ENCODE results near the gene CENPH. TPM values are rescaled to one million over a fixed set of nuclear protein-coding genes. Genes with fewer than 3 reads are reported as not detected.
A peak's percentile ranks its signal among the peaks of the same experiment; 100 is the strongest.
"Not testable (repeated sequence)": the region's sequence is repeated elsewhere in the genome, so short reads cannot be mapped to it uniquely, and the experiment has no call there.

CENPH gene, protein sequence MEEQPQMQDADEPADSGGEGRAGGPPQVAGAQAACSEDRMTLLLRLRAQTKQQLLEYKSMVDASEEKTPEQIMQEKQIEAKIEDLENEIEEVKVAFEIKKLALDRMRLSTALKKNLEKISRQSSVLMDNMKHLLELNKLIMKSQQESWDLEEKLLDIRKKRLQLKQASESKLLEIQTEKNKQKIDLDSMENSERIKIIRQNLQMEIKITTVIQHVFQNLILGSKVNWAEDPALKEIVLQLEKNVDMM
- total RNA-seq, result 10 to 100 TPM in 1 of 4 donors, 1 to 10 TPM in 2, not detected in 1; 1.3 to 12.4 (median 5.3) TPM

DNA sequence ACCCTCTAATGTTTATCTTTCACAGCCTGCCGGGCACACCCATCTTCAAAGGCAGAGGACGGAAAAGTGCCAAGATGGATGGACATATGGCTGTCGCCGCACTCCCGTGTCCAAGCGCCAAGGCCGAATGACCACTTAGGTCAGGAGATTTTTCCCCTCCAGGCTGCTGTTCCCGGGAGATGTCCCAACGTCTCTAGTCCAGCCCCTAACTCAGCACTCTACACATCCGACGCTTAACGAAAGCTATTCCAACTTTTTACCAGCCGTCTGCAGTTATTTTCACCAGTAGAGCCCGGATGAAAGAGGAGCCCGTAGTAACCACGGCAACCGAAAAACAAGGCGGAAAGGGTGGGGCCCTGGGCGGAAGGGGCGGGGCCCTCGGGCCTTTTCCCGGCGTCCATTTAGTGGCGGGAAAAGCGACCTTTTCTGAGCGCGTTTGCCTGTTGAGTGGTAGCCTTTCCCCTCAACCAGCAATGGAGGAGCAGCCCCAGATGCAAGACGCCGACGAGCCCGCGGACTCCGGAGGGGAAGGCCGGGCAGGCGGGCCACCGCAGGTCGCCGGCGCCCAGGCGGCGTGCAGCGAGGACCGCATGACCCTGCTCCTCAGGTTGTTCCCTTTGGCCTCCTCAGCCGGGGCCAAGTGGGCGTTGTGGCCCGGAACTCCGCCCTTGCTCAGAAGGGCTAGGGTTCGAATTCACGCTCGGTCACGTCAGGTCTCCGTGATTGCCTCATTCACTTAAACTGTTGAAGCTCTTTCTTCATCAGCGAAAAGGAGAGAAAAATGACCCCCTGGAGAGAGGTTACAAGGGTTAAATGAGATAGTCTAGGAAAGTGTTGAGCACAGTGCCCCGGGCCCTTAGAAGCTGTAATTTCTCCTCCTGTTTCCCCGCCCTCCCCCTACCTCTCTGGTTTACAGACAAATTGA lies at the start of gene CENPH:
TSS of gene CENPH (plus strand) at position 422 of the 925 bp plus-strand sequence. CDS start at position 474, 52 bp downstream.
- DNase-seq, result peak; percentile 86 to 90
- peak within 1 kb of the TSS; percentile 42 to 64 for H3K27ac ChIP-seq
- H3K4me1 ChIP-seq, result peaks cover 3 to 11% of the 10 kb centered on the region in 2 donors
- H3K36me3 ChIP-seq, result no peaks in the 10 kb centered on the region
- H3K4me3 ChIP-seq, result peak within 1 kb of the TSS; percentile 56 to 64
- H3K27me3 ChIP-seq, result no peaks in the 10 kb centered on the region
- no peaks in the 10 kb centered on the region for H3K9me3 ChIP-seq
- TF ChIP-seq, protein P1, sequence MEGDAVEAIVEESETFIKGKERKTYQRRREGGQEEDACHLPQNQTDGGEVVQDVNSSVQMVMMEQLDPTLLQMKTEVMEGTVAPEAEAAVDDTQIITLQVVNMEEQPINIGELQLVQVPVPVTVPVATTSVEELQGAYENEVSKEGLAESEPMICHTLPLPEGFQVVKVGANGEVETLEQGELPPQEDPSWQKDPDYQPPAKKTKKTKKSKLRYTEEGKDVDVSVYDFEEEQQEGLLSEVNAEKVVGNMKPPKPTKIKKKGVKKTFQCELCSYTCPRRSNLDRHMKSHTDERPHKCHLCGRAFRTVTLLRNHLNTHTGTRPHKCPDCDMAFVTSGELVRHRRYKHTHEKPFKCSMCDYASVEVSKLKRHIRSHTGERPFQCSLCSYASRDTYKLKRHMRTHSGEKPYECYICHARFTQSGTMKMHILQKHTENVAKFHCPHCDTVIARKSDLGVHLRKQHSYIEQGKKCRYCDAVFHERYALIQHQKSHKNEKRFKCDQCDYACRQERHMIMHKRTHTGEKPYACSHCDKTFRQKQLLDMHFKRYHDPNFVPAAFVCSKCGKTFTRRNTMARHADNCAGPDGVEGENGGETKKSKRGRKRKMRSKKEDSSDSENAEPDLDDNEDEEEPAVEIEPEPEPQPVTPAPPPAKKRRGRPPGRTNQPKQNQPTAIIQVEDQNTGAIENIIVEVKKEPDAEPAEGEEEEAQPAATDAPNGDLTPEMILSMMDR (IDR thresholded peaks at IDR 0.05), result no peak
- no peak for TF ChIP-seq POLR2A (IDR thresholded peaks at IDR 0.05)
- intact Hi-C loops (cut with DNase I; ENCODE audit: low total_unique reads), result no loop called here

DNA sequence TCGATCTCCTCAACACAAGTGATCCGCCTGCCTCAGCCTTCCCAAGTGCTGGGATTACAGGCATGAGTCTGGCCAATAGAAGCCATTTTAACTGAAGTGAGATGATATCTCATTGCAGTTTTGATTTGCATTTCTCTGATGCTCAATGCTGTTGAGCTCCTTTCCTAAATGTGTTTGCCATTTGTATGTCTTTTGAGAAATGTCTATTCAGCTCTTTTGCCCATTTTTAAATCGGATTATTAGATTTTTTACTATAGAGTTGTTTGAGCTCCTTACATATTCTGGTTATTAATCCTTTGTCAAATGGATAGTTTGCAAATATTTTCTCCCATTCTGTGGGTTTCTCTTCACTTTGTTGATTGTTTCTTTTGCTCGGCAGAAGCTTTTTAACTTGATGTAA lies 49.1 kb upstream of the CENPH start:
- H3K4me3 ChIP-seq; intact Hi-C loops (cut with DNase I; ENCODE audit: low total_unique reads); H3K27ac ChIP-seq; DNase-seq; H3K27me3 ChIP-seq; H3K4me1 ChIP-seq; H3K36me3 ChIP-seq; H3K9me3 ChIP-seq: not testable (repeated sequence)

DNA sequence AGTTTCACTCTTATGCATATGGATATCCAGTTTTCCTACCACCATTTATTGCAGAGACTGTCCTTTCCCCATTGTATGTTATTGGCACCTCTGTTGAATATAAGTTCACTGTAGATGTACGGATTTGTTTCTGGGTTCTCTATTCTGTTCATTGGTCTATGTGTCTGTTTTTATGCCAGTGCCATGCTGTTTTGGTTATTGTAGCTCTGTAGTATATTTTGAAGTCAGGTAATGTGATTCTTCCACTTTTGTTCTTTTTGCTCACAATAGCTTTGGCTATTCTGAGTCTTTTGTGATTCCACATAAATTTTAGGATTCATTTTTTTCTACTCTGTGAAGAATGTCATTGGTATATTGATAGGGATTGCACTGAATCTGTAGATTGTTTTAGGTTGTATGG lies 48.6 kb upstream of the CENPH start:
- Histone ChIP-seq H3K27ac (no peak overlapping the region), H3K9me3 (no peaks in the 10 kb centered on the region), H3K4me3 (no peak overlapping the region), H3K36me3 (no peaks in the 10 kb centered on the region), H3K27me3 (no peaks in the 10 kb centered on the region), H3K4me1 (no peaks in the 10 kb centered on the region)
- no peak for TF ChIP-seq POLR2A (IDR thresholded peaks at IDR 0.05)
- TF ChIP-seq, protein P1 (IDR thresholded peaks at IDR 0.05), result no peak
- intact Hi-C loops (cut with DNase I; ENCODE audit: low total_unique reads), result no loop called here
- DNase-seq, result no peak

DNA sequence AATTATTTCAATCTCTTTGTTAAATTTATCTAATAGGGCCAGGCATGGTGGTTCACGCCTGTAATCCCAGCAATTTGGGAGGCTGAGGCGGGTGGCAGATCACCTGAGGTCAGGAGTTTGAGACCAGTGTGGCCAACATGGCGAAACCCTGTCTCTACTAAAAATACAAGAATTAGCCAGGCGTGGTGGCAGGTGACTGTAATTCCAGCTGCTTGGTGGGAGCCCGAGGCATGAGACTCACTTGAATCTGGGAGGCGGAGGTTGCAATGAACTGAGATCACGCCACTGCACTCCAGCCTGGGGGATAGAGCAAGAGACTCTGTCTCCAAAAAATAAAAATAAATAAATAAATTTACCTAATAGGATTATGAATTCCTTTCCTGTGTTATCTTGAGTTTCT lies 40.8 kb upstream of the CENPH start:
- H3K27ac ChIP-seq; H3K4me3 ChIP-seq; intact Hi-C loops (cut with DNase I; ENCODE audit: low total_unique reads); H3K36me3 ChIP-seq; H3K4me1 ChIP-seq; DNase-seq; H3K9me3 ChIP-seq; H3K27me3 ChIP-seq: not testable (repeated sequence)

DNA sequence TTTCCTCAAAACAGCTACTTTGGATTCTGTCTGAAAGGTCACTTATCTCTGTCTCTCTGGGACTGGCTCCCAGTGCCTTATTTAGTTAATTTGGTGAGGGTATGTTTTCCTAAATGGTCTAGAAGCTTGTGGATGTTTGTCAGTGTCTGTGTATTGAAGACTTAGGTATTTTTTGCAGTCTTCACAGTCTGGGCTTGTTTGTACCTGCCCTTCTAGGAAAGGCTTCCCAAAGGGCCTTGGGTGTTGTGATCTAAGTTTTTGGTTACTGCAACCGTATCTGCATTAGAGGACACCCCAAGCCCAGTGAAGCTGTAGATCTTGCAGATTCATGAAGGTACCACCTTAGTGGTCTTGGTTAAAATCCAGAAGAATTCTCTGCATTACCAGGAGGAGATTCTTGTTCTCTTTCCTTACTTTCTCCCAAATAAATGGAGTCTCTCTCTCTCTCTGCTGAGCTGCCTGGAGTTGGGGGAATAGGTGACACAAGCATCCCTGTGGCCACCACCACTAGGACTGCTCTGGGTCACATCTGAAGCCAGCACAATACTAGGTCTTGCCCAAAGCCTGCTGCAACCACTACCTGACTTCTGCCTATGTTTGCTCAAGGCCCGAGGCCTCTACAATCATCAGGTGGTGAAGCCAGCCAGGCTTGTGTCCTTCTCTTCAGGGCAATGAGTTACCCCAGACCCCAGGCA lies 40.3 kb upstream of the CENPH start:
- Histone ChIP-seq H3K4me1 (no peaks in the 10 kb centered on the region), H3K9me3 (no peaks in the 10 kb centered on the region), H3K4me3 (no peak overlapping the region), H3K27me3 (no peaks in the 10 kb centered on the region), H3K36me3 (no peaks in the 10 kb centered on the region), H3K27ac (no peak overlapping the region)
- no peak for DNase-seq
- TF ChIP-seq, protein P1 (IDR thresholded peaks at IDR 0.05), result no peak
- TF ChIP-seq POLR2A (IDR thresholded peaks at IDR 0.05), result no peak
- intact Hi-C loops (cut with DNase I; ENCODE audit: low total_unique reads), result no loop called here

DNA sequence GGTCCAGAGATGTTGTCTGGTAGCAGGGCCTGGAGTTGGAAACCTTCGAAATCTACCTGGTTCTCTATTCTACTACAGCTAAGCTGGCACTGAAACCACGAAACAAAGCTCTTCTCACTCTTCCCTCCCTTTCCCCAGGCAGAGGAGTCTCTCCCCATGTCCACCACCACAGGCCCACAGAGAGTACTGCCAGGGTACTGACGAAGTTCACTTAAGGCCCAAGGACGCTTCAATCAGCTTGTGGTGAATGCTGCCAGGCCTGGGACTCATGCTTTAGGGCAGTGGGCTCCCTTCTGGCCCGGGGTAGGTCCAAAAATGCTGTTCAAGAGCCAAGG lies 39.7 kb upstream of the CENPH start:
- no peak overlapping the region for H3K27ac ChIP-seq
- DNase-seq, result no peak
- H3K36me3 ChIP-seq, result no peaks in the 10 kb centered on the region
- TF ChIP-seq, protein P1 (IDR thresholded peaks at IDR 0.05), result no peak
- no peak for TF ChIP-seq POLR2A (IDR thresholded peaks at IDR 0.05)
- no peaks in the 10 kb centered on the region for H3K9me3 ChIP-seq
- H3K27me3 ChIP-seq, result no peaks in the 10 kb centered on the region
- H3K4me1 ChIP-seq, result no peaks in the 10 kb centered on the region
- intact Hi-C loops (cut with DNase I; ENCODE audit: low total_unique reads), result no loop called here
- no peak overlapping the region for H3K4me3 ChIP-seq

Measured in uterus (tissue), 4 donors.